ENCODE data around the gene GAL3ST3. TPM values are rescaled to one million over a fixed set of nuclear protein-coding genes. Genes with fewer than 3 reads are reported as not detected.

GAL3ST3 gene, protein sequence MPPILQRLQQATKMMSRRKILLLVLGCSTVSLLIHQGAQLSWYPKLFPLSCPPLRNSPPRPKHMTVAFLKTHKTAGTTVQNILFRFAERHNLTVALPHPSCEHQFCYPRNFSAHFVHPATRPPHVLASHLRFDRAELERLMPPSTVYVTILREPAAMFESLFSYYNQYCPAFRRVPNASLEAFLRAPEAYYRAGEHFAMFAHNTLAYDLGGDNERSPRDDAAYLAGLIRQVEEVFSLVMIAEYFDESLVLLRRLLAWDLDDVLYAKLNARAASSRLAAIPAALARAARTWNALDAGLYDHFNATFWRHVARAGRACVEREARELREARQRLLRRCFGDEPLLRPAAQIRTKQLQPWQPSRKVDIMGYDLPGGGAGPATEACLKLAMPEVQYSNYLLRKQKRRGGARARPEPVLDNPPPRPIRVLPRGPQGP
- total RNA-seq: 17.2 TPM

DNA sequence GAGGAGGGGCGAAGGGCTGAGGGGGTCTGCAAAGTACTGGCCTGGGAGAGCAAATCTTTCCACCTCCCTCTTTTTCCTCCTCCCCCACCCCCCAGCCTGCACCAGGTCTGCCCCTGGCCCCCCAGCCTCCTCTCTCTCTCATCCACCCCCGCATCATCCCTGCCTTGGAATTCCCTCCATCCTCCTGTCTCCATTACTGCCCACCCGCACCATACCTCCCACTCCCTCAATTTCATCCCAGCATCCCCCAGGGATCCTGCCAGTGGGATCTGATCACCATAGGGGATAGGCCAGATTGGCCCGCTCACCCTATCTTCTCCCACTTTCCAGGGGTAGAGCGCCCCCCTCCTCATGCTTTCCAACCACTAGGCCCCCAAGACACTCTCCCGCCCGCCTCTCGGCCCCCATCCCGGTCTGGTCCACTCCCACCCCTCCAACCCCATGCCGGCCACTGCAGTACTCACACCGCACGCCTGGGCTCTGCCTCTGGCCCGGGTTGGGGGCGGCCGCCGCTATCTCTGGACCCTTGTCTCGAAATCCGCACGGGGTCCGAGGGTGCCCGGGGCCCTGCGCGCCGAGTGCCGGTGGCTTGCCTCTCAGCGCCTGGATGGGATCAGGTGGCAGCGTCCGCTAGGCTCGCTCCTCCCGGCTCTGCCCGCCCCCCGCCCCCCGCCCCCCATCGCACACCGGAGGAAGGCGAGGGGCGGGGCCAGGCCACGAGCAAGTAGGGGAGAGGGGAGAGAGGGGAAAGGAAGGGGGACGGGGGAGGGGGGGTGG lies at the start of gene GAL3ST3:
TSS of gene GAL3ST3 (minus strand) at position 615 of the 777 bp plus-strand sequence. CDS start 3,746 bp downstream, outside the sequence.

DNA sequence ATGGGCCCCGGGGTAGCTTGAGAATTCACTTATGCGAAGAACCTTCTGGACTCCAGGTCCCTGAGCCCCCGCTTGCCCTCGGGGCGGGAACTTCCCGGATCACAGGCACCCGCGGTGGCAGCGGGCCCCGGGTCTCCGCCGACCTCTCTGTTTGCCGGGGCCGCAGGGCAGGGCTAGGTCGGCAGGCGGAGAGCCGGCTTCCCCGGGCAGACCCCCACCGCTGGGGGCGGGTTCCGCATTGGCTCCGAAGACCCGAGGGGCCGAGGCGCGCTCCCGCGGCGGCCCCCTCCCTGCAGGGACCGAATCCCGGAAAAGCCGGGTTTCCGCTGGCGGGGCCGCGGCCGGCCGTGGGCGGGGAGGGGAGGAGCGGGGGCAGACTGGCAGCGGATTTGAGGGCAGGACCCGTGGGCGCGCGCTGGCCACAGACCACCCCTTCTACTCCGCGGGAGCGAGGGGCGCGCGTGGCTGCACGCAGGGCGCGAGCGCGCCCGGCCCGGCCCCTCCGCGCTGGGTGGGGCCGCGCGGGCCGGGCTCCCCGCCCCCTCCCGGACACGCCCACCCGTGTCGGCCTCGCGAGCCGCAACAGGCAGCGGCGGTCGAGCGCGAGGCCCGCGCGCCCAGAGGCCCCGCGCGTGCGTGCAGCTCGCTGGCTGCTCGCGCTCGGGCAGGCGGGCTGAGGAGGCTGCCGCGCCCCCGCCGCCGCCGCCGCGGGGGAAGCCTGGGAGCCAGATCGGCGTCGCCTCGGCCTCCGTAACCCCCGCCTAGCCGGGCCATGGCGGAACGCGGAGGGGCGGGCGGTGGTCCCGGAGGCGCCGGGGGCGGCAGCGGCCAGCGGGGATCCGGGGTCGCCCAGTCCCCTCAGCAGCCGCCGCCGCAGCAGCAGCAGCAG lies 21.0 kb upstream of the GAL3ST3 start, which contains the start of gene PACS1:
TSS of gene PACS1 (plus strand) at position 558 of the 889 bp plus-strand sequence. CDS start at position 773, 215 bp downstream.

DNA sequence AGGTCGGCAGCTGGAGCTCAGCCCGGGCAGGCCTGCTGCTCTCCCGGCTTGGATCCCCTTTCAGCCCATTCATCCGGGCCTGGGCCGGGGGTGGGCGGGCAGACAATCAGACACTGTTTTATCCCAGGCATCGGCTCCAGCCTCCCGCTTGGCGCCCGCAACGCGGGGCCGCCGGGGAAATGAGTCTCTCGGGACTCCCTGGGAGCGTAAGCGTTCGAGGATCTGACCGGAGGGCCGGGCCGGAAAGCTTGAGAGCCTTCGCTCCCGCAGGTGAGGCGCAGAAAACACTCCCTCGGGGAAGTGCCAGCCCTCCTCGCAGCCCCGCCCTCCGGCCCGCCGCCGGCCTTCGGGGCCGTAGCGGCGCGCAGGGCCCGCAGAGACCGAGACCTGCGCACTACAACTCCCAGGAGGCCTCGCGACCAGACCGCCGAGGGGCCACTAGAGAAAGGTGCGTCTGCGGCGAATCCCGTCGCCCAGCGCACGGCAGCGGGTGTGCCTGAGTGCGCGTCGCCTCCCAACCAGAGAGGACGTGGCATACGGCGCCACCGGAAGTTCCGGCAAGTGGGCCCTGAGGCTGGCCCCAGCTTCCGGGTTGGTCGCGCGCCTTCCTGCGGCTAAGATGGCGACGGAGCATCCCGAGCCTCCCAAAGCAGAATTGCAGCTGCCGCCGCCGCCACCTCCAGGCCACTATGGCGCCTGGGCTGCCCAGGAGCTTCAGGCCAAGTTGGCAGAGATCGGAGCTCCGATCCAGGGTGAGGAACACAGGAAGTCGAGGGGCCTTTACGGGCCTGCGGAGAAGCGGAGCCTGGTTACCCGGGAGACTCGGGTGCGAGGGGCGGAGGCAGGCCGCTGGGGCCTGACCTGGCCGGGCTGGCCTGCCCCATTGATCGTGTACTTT lies 3.1 kb upstream of the GAL3ST3 start, which contains the start of gene SF3B2:
TSS of gene SF3B2 (plus strand) at position 599 of the 898 bp plus-strand sequence. CDS start at position 620, 21 bp downstream.

DNA sequence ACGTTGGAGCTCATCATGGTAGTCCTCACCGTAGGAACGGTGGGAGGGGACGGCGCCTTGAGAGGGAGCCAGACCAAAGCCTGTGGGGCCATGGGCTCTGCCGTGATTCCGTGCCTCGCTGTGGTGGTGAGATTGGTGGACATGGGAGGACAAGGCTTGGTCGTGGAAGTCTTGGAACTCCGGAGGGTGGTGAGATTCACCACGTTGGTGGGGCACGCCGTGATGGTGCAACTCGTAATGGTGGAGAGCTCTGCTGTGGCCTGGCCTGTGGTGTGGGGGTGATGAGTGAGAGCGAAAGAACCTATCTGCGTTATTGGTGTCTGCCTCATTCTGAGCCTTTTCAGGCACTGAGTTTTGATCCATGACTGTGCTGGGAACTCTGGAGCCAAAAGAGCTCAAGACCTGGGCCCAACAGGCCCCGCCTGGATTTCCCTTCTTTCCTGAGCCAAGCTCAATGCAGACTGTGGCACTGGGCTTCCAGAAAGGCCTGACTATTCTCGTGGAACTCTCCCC lies 22.9 kb downstream of the GAL3ST3 start, which contains the start of gene CATSPER1:
TSS of gene CATSPER1 (minus strand) at position 463 of the 513 bp plus-strand sequence. CDS start at position 363, 100 bp downstream.

DNA sequence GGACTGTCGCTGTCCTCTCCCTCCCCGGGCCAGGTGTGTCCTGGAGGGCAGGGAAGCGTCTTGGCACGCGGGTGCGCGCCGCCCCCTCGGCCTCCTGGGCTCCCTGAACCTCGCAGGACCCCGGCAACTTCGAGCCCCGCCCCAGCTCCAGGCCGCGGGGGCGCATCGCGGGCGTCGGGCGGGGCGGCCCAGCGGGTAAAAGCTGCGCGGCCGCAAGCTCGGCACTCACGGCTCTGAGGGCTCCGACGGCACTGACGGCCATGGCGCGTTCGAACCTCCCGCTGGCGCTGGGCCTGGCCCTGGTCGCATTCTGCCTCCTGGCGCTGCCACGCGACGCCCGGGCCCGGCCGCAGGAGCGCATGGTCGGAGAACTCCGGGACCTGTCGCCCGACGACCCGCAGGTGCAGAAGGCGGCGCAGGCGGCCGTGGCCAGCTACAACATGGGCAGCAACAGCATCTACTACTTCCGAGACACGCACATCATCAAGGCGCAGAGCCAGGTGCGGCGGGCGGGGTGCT lies 37.1 kb downstream of the GAL3ST3 start, which contains the start of gene CST6:
TSS of gene CST6 (plus strand) at position 224 of the 519 bp plus-strand sequence. CDS start at position 261, 37 bp downstream.

DNA sequence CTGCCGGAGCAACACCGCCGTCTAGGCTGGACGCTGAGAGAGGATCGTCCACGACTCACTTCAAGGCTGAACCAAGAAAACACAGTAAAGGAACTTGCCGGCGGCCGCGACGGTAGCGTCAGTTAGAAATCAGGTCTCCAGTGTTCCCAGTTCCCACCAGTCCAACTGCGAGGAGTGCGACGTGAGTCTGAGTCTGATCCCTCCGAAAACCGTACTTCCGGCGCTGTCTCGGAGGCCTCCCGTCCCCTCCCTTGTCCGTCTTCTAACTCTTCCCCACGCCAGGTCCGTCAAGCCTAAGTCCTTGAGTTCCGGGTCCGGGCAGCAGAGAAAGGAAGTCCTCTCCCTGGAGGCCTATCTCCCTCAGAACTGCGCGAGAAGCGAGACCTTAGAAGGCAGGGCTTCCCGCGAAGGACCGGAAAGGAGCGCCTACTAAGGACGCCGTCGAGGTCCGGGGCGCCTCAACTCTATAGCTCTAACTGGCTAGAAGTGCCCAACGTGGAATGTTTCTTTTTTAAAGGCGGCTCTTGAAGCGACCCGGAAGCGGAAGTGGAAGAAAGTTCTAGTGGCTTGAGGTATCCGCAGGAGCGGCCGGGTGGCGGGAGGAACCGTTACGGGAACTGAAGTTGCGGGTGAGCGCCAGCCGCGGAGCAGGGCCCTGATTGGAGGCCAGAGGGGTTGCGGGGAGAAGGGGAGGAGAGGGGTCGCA lies 46.9 kb downstream of the GAL3ST3 start, which contains the start of the genes BANF1 and EIF1AD:
TSS of gene BANF1 (plus strand) at position 562 of the 706 bp plus-strand sequence. CDS start 748 bp downstream, outside the sequence.
TSS of gene EIF1AD (minus strand) at position 216 of the 706 bp plus-strand sequence. CDS start 1,768 bp downstream, outside the sequence.

Other genes with a start within 250 kb of the GAL3ST3 start
- gene SNX32, start 215.2 kb downstream of the GAL3ST3 start, total RNA-seq: 20.7 TPM
- 647 TPM for gene CFL1, start 191.0 kb downstream of the GAL3ST3 start, total RNA-seq
- gene MUS81, start 188.7 kb downstream of the GAL3ST3 start, total RNA-seq: 70.4 TPM
- gene EFEMP2, start 176.4 kb downstream of the GAL3ST3 start, total RNA-seq: 18.8 TPM
- not detected for gene CTSW, start 169.3 kb downstream of the GAL3ST3 start, total RNA-seq
- gene FIBP, start 160.7 kb downstream of the GAL3ST3 start, total RNA-seq: 121 TPM
- gene CCDC85B, start 158.5 kb downstream of the GAL3ST3 start, total RNA-seq: 9.1 TPM
- not detected for gene FOSL1, start 148.8 kb downstream of the GAL3ST3 start, total RNA-seq
- 11.6 TPM for gene C11orf68, start 130.1 kb downstream of the GAL3ST3 start, total RNA-seq
- 61.7 TPM for gene DRAP1, start 129.7 kb downstream of the GAL3ST3 start, total RNA-seq
- gene TSGA10IP, start 103.7 kb downstream of the GAL3ST3 start, total RNA-seq: not detected
- 41.9 TPM for gene SART1, start 87.4 kb downstream of the GAL3ST3 start, total RNA-seq
- gene EIF1AD, start 47.0 kb downstream of the GAL3ST3 start, total RNA-seq: 33.5 TPM
- 16.9 TPM for gene BANF1, start 46.7 kb downstream of the GAL3ST3 start, total RNA-seq
- not detected for gene CST6, start 37.2 kb downstream of the GAL3ST3 start, total RNA-seq
- not detected for gene CATSPER1, start 22.7 kb downstream of the GAL3ST3 start, total RNA-seq
- 125 TPM for gene SF3B2, start 3.2 kb upstream of the GAL3ST3 start, total RNA-seq
- gene PACS1, start 21.1 kb upstream of the GAL3ST3 start, total RNA-seq: 101 TPM
- gene KLC2, start 208.5 kb upstream of the GAL3ST3 start, total RNA-seq: 56.7 TPM
- 41.0 TPM for gene RAB1B, start 219.5 kb upstream of the GAL3ST3 start, total RNA-seq
- gene CNIH2, start 229.0 kb upstream of the GAL3ST3 start, total RNA-seq: 79.2 TPM
- gene YIF1A, start 240.0 kb upstream of the GAL3ST3 start, total RNA-seq: 28.8 TPM
- 9.7 TPM for gene TMEM151A, start 242.7 kb upstream of the GAL3ST3 start, total RNA-seq